Ovary (tissue), 3 donors: ENCODE results near the gene FAM131C.

Source experiments
- EP300 ChIP-seq: sonication (generic); formaldehyde crosslinking; IDR thresholded peaks from one replicate; pipeline ENCODE4 v1.6.1; 2017; ENCODE audit warnings: antibody characterized with exemption
- POLR2A ChIP-seq: fragments of 450-650 bp; IDR thresholded peaks from one replicate; pipeline ENCODE4 v1.6.1; 2017; ENCODE audit warnings: antibody characterized with exemption, mild to moderate bottlenecking, moderate library complexity
- TF ChIP-seq, protein P1 (sequence below), 3 donors: fragments of 450-650 bp in 2 of 3; fragments of 200-600 bp in 1 of 3; IDR thresholded peaks; one replicate each; pipeline versions ENCODE4 v1.5.1 to v1.8.0; 2016 to 2022; ENCODE audit warnings: antibody characterized with exemption in 3 of 3, mild to moderate bottlenecking in 1 of 3
- donor health status: DM: no; HTN: no; CAD: no.

DNA sequence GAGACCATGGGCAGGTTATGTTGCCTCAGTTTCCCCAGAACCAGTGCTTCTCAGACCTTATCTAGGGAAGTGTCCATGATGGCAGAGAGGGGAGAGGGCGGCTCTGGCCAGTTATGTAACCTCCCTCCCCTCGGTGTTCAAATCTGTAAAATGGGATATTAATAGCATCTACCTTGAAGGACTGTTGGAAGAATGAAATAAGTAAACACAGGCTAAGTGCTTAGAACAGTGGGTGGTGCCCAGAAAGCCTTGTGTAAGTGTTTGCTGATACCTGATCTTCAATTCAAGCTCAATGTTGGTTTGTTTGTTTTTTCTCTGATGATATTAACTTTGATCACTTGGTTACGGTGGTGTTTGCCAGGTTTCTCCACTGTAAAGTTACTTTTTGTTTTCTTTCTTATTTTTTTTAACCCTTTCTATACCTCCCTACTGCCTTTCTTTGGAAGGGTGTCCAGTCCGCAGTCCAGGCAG lies 47.5 kb upstream of the FAM131C start:
- TF ChIP-seq POLR2A (no peak), EP300 (no peak)
- TF ChIP-seq, protein P1, sequence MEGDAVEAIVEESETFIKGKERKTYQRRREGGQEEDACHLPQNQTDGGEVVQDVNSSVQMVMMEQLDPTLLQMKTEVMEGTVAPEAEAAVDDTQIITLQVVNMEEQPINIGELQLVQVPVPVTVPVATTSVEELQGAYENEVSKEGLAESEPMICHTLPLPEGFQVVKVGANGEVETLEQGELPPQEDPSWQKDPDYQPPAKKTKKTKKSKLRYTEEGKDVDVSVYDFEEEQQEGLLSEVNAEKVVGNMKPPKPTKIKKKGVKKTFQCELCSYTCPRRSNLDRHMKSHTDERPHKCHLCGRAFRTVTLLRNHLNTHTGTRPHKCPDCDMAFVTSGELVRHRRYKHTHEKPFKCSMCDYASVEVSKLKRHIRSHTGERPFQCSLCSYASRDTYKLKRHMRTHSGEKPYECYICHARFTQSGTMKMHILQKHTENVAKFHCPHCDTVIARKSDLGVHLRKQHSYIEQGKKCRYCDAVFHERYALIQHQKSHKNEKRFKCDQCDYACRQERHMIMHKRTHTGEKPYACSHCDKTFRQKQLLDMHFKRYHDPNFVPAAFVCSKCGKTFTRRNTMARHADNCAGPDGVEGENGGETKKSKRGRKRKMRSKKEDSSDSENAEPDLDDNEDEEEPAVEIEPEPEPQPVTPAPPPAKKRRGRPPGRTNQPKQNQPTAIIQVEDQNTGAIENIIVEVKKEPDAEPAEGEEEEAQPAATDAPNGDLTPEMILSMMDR (IDR thresholded peaks at IDR 0.05), result no peak
